Mesenchymal stem cell (in vitro differentiated cells and primary cell): ENCODE data around the gene HSPA6.
"Not testable (repeated sequence)": the region's sequence is repeated elsewhere in the genome, so short reads cannot be mapped to it uniquely, and the experiment has no call there.

Source experiments
- DNase-seq: peaks from one replicate; pipeline ENCODE4 v3.0.0-alpha.2; 2013
- H2AFZ ChIP-seq: one replicate; pipeline ENCODE4 v1.6.1; 2013; ENCODE audit warnings: low read depth, mild to moderate bottlenecking, control low read depth, inconsistent platforms, low read length, moderate library complexity
- H2AK5ac ChIP-seq: 2 replicates; pipeline ENCODE4 v1.6.1; 2013; ENCODE audit warnings: low read length, moderate library complexity, mild to moderate bottlenecking, inconsistent platforms; ENCODE audit not compliant: severe bottlenecking
- H2BK120ac ChIP-seq: one replicate; pipeline ENCODE4 v1.6.1; 2013; ENCODE audit warnings: low read depth, mild to moderate bottlenecking, inconsistent platforms, low read length, moderate library complexity
- H2BK12ac ChIP-seq, 2 experiments: one replicate each; pipeline ENCODE4 v1.6.1; 2013; ENCODE audit warnings: inconsistent platforms in 2 of 2, low read length in 2 of 2, mild to moderate bottlenecking in 2 of 2, moderate library complexity in 2 of 2, control low read depth in 1 of 2
- H2BK15ac ChIP-seq: one replicate; pipeline ENCODE4 v1.6.1; 2013; ENCODE audit warnings: mild to moderate bottlenecking, low read depth, inconsistent platforms; ENCODE audit not compliant: poor library complexity, severe bottlenecking
- H2BK5ac ChIP-seq: 2 replicates; pipeline ENCODE4 v1.6.1; 2013; ENCODE audit warnings: low read depth, mild to moderate bottlenecking, low read length, control low read depth, inconsistent platforms; ENCODE audit not compliant: poor library complexity, severe bottlenecking
- H3K14ac ChIP-seq, 2 experiments: one replicate each; pipeline ENCODE4 v1.6.1; 2013; ENCODE audit warnings: inconsistent platforms in 2 of 2, low read length in 2 of 2, control low read depth in 1 of 2, mild to moderate bottlenecking in 1 of 2, moderate library complexity in 1 of 2
- H3K18ac ChIP-seq, 2 experiments: one replicate each; pipeline ENCODE4 v1.6.1; 2013; ENCODE audit warnings: inconsistent platforms in 2 of 2, low read length in 2 of 2, control low read depth in 1 of 2, low read depth in 1 of 2, mild to moderate bottlenecking in 1 of 2
- H3K23ac ChIP-seq, 2 experiments: one replicate each; pipeline ENCODE4 v1.6.1; 2013; ENCODE audit warnings: inconsistent platforms in 2 of 2, low read length in 2 of 2, mild to moderate bottlenecking in 2 of 2, moderate library complexity in 2 of 2, control low read depth in 1 of 2
- H3K27ac ChIP-seq: 2 replicates; pipeline ENCODE4 v1.5.1; 2013; ENCODE audit warnings: mild to moderate bottlenecking, moderate library complexity, low read length, control low read depth, inconsistent platforms; ENCODE audit not compliant: poor library complexity, severe bottlenecking
- H3K27me3 ChIP-seq, 2 experiments: 2 replicates each; pipeline versions ENCODE4 v1.6.1 to v1.7.0; 2013; ENCODE audit warnings: low read length in 2 of 2, mild to moderate bottlenecking in 2 of 2, moderate library complexity in 2 of 2, control low read depth in 1 of 2, inconsistent platforms in 1 of 2; ENCODE audit not compliant: control insufficient read depth in 1 of 2, insufficient read depth in 1 of 2
- H3K36me3 ChIP-seq, 2 experiments: 2 replicates each; pipeline versions ENCODE4 v1.6.1 to v1.7.0; 2013; ENCODE audit warnings: low read length in 2 of 2, control low read depth in 1 of 2, inconsistent platforms in 1 of 2, low read depth in 1 of 2, mild to moderate bottlenecking in 1 of 2; ENCODE audit not compliant: insufficient read depth in 2 of 2, control insufficient read depth in 1 of 2
- H3K4ac ChIP-seq, 2 experiments: one replicate each; pipeline ENCODE4 v1.6.1; 2013; ENCODE audit warnings: inconsistent platforms in 2 of 2, low read length in 2 of 2, mild to moderate bottlenecking in 2 of 2, moderate library complexity in 2 of 2, control low read depth in 1 of 2, low read depth in 1 of 2
- H3K4me1 ChIP-seq: 2 replicates; pipeline ENCODE4 v1.6.1; 2013; ENCODE audit warnings: low read depth, low read length, control low read depth; ENCODE audit not compliant: control insufficient read depth, insufficient read depth
- H3K4me2 ChIP-seq: 2 replicates; pipeline ENCODE4 v1.6.1; 2013; ENCODE audit warnings: low read length, mild to moderate bottlenecking, inconsistent platforms; ENCODE audit not compliant: poor library complexity, severe bottlenecking
- H3K4me3 ChIP-seq, 2 experiments: 2 replicates each; pipeline versions ENCODE4 v1.5.1 to v1.7.0; 2013; ENCODE audit warnings: low read length in 2 of 2, mild to moderate bottlenecking in 2 of 2, control low read depth in 1 of 2, low read depth in 1 of 2; ENCODE audit not compliant: insufficient read depth in 1 of 2
- H3K79me1 ChIP-seq: replicated peaks from 2 replicates; pipeline ENCODE4 v1.6.1; 2013; ENCODE audit warnings: mild to moderate bottlenecking, control low read depth, low read length, inconsistent platforms; ENCODE audit not compliant: poor library complexity, severe bottlenecking
- H3K9ac ChIP-seq: 2 replicates; pipeline ENCODE4 v1.7.0; 2013; ENCODE audit warnings: mild to moderate bottlenecking, low read length, moderate library complexity
- H3K9me3 ChIP-seq: 2 replicates; pipeline ENCODE4 v1.7.0; 2013; ENCODE audit warnings: mild to moderate bottlenecking, low read length; ENCODE audit not compliant: control insufficient read depth
- H4K8ac ChIP-seq: one replicate; pipeline ENCODE4 v1.6.1; 2013; ENCODE audit warnings: inconsistent platforms, mild to moderate bottlenecking, low read length, moderate library complexity
- H4K91ac ChIP-seq: one replicate; pipeline ENCODE4 v1.6.1; 2013; ENCODE audit warnings: mild to moderate bottlenecking, low read length, inconsistent platforms
- WGBS: methylation state at CpG from one replicate; pipeline ENCODE4 v1.1.7; 2013; ENCODE audit warnings: mixed read lengths; 5-methylcytosine and 5-hydroxymethylcytosine counted together

The HSPA6 gene

GRCh38 chr1:161549652-161550051, 25.3 kb downstream of the HSPA6 start, which contains the start of gene FCGR3A:
TSS of gene FCGR3A (minus strand) at chr1:161549818. CDS start at chr1:161549736, 82 bp downstream.
- Histone ChIP-seq H3K4me2 (no peak within 1 kb of the TSS), H4K91ac (no peak within 1 kb of the TSS), H2BK15ac (no peak within 1 kb of the TSS), H3K27ac (no peak within 1 kb of the TSS), H2BK12ac (no peak within 1 kb of the TSS), H3K36me3 (no peaks in the 10 kb centered on the region), H4K8ac (no peak within 1 kb of the TSS), H2BK120ac (no peak within 1 kb of the TSS), H3K79me1 (no peaks in the 10 kb centered on the region), H3K14ac (no peak within 1 kb of the TSS), H3K9me3 (no peaks in the 10 kb centered on the region), H3K18ac (no peak within 1 kb of the TSS), H2AK5ac (no peak within 1 kb of the TSS), H3K23ac (no peak within 1 kb of the TSS), H3K4me3 (no peak within 1 kb of the TSS), H2AFZ (no peak within 1 kb of the TSS), H3K27me3 (peaks cover 0 to 6% of the 10 kb centered on the region in 2 experiments), H3K4ac (no peak within 1 kb of the TSS), H3K4me1 (no peaks in the 10 kb centered on the region), H3K9ac (no peak within 1 kb of the TSS), H2BK5ac (no peak within 1 kb of the TSS)
- DNase-seq = no peak
- WGBS = no CpG with 5 or more reads among the region's 2 CpGs

- not testable (repeated sequence) for H2BK12ac ChIP-seq, H3K18ac ChIP-seq, H3K4ac ChIP-seq, H3K27ac ChIP-seq, H2BK15ac ChIP-seq, H3K79me1 ChIP-seq, H3K4me2 ChIP-seq, H2AFZ ChIP-seq, H2BK120ac ChIP-seq, H3K14ac ChIP-seq, H4K91ac ChIP-seq, H3K36me3 ChIP-seq, H3K4me1 ChIP-seq, H2AK5ac ChIP-seq, H3K9me3 ChIP-seq, H3K27me3 ChIP-seq, H3K9ac ChIP-seq, H3K23ac ChIP-seq, DNase-seq, H4K8ac ChIP-seq, H3K4me3 ChIP-seq, H2BK5ac ChIP-seq
- WGBS = 71% methylated on average over 4 of the region's 5 CpGs
These were observed 26.6 kb downstream of the HSPA6 start for GRCh38 chr1:161550942-161551341.

GRCh38 chr1:161553631-161554030, 29.3 kb downstream of the HSPA6 start:
- 91% methylated on average over 1 of the region's 2 CpGs for WGBS
- not testable (repeated sequence) for H2BK12ac ChIP-seq, H3K9me3 ChIP-seq, H3K4me2 ChIP-seq, H3K9ac ChIP-seq, H4K91ac ChIP-seq, H2AK5ac ChIP-seq, H2AFZ ChIP-seq, H3K4ac ChIP-seq, H3K27me3 ChIP-seq, H3K4me1 ChIP-seq, H2BK15ac ChIP-seq, H3K4me3 ChIP-seq, H2BK5ac ChIP-seq, H3K27ac ChIP-seq, H4K8ac ChIP-seq, H3K36me3 ChIP-seq, H3K18ac ChIP-seq, H2BK120ac ChIP-seq, H3K14ac ChIP-seq, H3K79me1 ChIP-seq, H3K23ac ChIP-seq, DNase-seq

GRCh38 chr1:161554340-161554739, 30.0 kb downstream of the HSPA6 start:
- not testable (repeated sequence) for H4K8ac ChIP-seq, H4K91ac ChIP-seq, H3K18ac ChIP-seq, DNase-seq, H3K36me3 ChIP-seq, H3K4me3 ChIP-seq, H3K27me3 ChIP-seq, H3K23ac ChIP-seq, H3K9me3 ChIP-seq, H3K4me1 ChIP-seq, H3K27ac ChIP-seq, H2BK120ac ChIP-seq, H3K14ac ChIP-seq, H2AK5ac ChIP-seq, H2BK12ac ChIP-seq, H2AFZ ChIP-seq, H3K79me1 ChIP-seq, H2BK15ac ChIP-seq, H3K4me2 ChIP-seq, H3K4ac ChIP-seq, H2BK5ac ChIP-seq
- WGBS = no CpG with 5 or more reads among the region's 3 CpGs
- H3K9ac ChIP-seq = peak overlapping the region; percentile 53
